GM21786 (cell line): ENCODE measurements around the gene ZNF226.
"Not testable (repeated sequence)": the region's sequence is repeated elsewhere in the genome, so short reads cannot be mapped to it uniquely, and the experiment has no call there.

Experiments
- ATAC-seq: cut with Tn5 transposase; IDR thresholded peaks from one replicate; pipeline ENCODE4 v1.9.1; 2021; ENCODE audit not compliant: unreplicated experiment

Gene ZNF226

GRCh38 chr19:44164673-44165512 is at the start of gene ZNF226:
Gene ZNF226 (plus strand): TSS chr19:44165100. CDS start chr19:44170081, 4,981 bp downstream.
- peak; percentile 93 for ATAC-seq

GRCh38 chr19:44121162-44121561 is 43.7 kb upstream of the ZNF226 start:
- ATAC-seq, result not testable (repeated sequence)

GRCh38 chr19:44131955-44132354 is 32.9 kb upstream of the ZNF226 start:
- no peak for ATAC-seq

GRCh38 chr19:44141191-44142058 is 23.5 kb upstream of the ZNF226 start, which contains the start of gene ZNF234:
Gene ZNF234 (plus strand): TSS chr19:44141554. CDS start chr19:44144633, 3,079 bp downstream.
- ATAC-seq, result peak; percentile 65

GRCh38 chr19:44142059-44142433 is 22.9 kb upstream of the ZNF226 start:
- ATAC-seq, result no peak

- ATAC-seq, result no peak
Measured at GRCh38 chr19:44149776-44150175, 15.1 kb upstream of the ZNF226 start.

GRCh38 chr19:44151491-44151890 is 13.4 kb upstream of the ZNF226 start:
- ATAC-seq, result no peak

GRCh38 chr19:44156475-44156874 is 8.4 kb upstream of the ZNF226 start:
- no peak for ATAC-seq

GRCh38 chr19:44163789-44164188 is 1.1 kb upstream of the ZNF226 start:
- no peak for ATAC-seq

GRCh38 chr19:44164327-44164672 is 600 bp upstream of the ZNF226 start:
- ATAC-seq, result no peak

GRCh38 chr19:44170660-44171059 is 5.8 kb downstream of the ZNF226 start:
- ATAC-seq, result not testable (repeated sequence)

- no peak for ATAC-seq
Measured at GRCh38 chr19:44176590-44176989, 11.7 kb downstream of the ZNF226 start.

GRCh38 chr19:44180968-44181367 is 16.1 kb downstream of the ZNF226 start:
- no peak for ATAC-seq

- ATAC-seq, result no peak
Measured at GRCh38 chr19:44182145-44182544, 17.2 kb downstream of the ZNF226 start.

- no peak for ATAC-seq
Measured at GRCh38 chr19:44190020-44190419, 25.1 kb downstream of the ZNF226 start.

GRCh38 chr19:44192127-44192526 is 27.2 kb downstream of the ZNF226 start:
- no peak for ATAC-seq

- ATAC-seq, result no peak
Measured at GRCh38 chr19:44196772-44197171, 31.9 kb downstream of the ZNF226 start.

- no peak for ATAC-seq
Measured at GRCh38 chr19:44202470-44202869, 37.6 kb downstream of the ZNF226 start.

- ATAC-seq, result no peak
Measured at GRCh38 chr19:44202974-44203373, 38.1 kb downstream of the ZNF226 start.

- not testable (repeated sequence) for ATAC-seq
Measured at GRCh38 chr19:44203877-44204276, 39.0 kb downstream of the ZNF226 start.

- no peak for ATAC-seq
Measured at GRCh38 chr19:44204772-44205171, 39.9 kb downstream of the ZNF226 start.
